ENCODE data around the gene ATP1B2. TPM values are rescaled to one million over a fixed set of nuclear protein-coding genes. Genes with fewer than 3 reads are reported as not detected.

Gene ATP1B2
- total RNA-seq, 1 donor from 2014 or later: 0.37 TPM

GRCh38 chr17:7651665-7652387 lies 1.1 kb downstream of the ATP1B2 start:
- Histone ChIP-seq H3K4me3 (peak overlapping the region; percentile 78), H3F3A (ENCODE audit: low read depth) (peaks cover 36% of the 10 kb centered on the region), H3K9ac (no peak overlapping the region), H4K20me1 (ENCODE audit: low read depth) (no peaks in the 10 kb centered on the region), H2AFZ (replicated peaks) (peak overlapping the region; percentile 55), H3K36me3 (no peaks in the 10 kb centered on the region), H3K4me2 (peak overlapping the region; percentile 98), H3K9me3 (ENCODE audit: low read depth) (no peaks in the 10 kb centered on the region), H3K27me3 (peaks cover 37% of the 10 kb centered on the region), H3K4me1 (peaks cover 1% of the 10 kb centered on the region), H3K79me2 (ENCODE audit: low read depth) (no peaks in the 10 kb centered on the region), H3K27ac (no peak overlapping the region)
- peaks cover 16% of the 10 kb centered on the region for H3K27me3 Mint-ChIP-seq (ENCODE audit: insufficient read depth, low read depth)
- TF ChIP-seq EZH2phosphoT487 (IDR thresholded peaks at IDR 0.05) (no peak), EZH2 (IDR thresholded peaks at IDR 0.05) (no peak)
- TF ChIP-seq, protein P1, sequence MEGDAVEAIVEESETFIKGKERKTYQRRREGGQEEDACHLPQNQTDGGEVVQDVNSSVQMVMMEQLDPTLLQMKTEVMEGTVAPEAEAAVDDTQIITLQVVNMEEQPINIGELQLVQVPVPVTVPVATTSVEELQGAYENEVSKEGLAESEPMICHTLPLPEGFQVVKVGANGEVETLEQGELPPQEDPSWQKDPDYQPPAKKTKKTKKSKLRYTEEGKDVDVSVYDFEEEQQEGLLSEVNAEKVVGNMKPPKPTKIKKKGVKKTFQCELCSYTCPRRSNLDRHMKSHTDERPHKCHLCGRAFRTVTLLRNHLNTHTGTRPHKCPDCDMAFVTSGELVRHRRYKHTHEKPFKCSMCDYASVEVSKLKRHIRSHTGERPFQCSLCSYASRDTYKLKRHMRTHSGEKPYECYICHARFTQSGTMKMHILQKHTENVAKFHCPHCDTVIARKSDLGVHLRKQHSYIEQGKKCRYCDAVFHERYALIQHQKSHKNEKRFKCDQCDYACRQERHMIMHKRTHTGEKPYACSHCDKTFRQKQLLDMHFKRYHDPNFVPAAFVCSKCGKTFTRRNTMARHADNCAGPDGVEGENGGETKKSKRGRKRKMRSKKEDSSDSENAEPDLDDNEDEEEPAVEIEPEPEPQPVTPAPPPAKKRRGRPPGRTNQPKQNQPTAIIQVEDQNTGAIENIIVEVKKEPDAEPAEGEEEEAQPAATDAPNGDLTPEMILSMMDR (IDR thresholded peaks at IDR 0.05): peak; percentile 10
- peaks cover 17% of the 10 kb centered on the region for H3K36me3 Mint-ChIP-seq
- H3K9me3 Mint-ChIP-seq: no peaks in the 10 kb centered on the region
- DNase-seq (ENCODE audit: low spot score): peak; percentile 70
- peak overlapping the region; percentile 91 for H3K4me3 Mint-ChIP-seq
- H3K27ac Mint-ChIP-seq: peak overlapping the region; percentile 69
- peaks cover 37% of the 10 kb centered on the region for H3K4me1 Mint-ChIP-seq

GRCh38 chr17:7652388-7653356 lies 1.9 kb downstream of the ATP1B2 start:
- Histone ChIP-seq H3K27me3 (peaks cover 37% of the 10 kb centered on the region), H3K9me3 (ENCODE audit: low read depth) (no peaks in the 10 kb centered on the region), H3K4me1 (peaks cover 8% of the 10 kb centered on the region), H3K36me3 (no peaks in the 10 kb centered on the region), H3K4me3 (no peak overlapping the region), H3K9ac (no peak overlapping the region), H4K20me1 (ENCODE audit: low read depth) (no peaks in the 10 kb centered on the region), H3K27ac (no peak overlapping the region), H2AFZ (replicated peaks) (no peak overlapping the region), H3K79me2 (ENCODE audit: low read depth) (no peaks in the 10 kb centered on the region), H3F3A (ENCODE audit: low read depth) (peaks cover 44% of the 10 kb centered on the region), H3K4me2 (peak overlapping the region; percentile 98)
- Mint-ChIP-seq H3K9me3 (no peaks in the 10 kb centered on the region), H3K4me3 (peak overlapping the region; percentile 91), H3K36me3 (peaks cover 17% of the 10 kb centered on the region), H3K27ac (no peak overlapping the region), H3K27me3 (ENCODE audit: insufficient read depth, low read depth) (peaks cover 16% of the 10 kb centered on the region), H3K4me1 (peaks cover 44% of the 10 kb centered on the region)
- DNase-seq (ENCODE audit: low spot score): no peak
- TF ChIP-seq EZH2phosphoT487 (IDR thresholded peaks at IDR 0.05): no peak
- TF ChIP-seq, protein P1 (IDR thresholded peaks at IDR 0.05): no peak
- TF ChIP-seq EZH2 (IDR thresholded peaks at IDR 0.05): no peak

GRCh38 chr17:7654832-7655540 lies 4.3 kb downstream of the ATP1B2 start:
- Mint-ChIP-seq H3K9me3 (no peaks in the 10 kb centered on the region), H3K4me1 (peaks cover 45% of the 10 kb centered on the region), H3K27ac (no peak overlapping the region), H3K27me3 (ENCODE audit: insufficient read depth, low read depth) (peaks cover 12% of the 10 kb centered on the region), H3K36me3 (peaks cover 21% of the 10 kb centered on the region), H3K4me3 (peak overlapping the region; percentile 61)
- Histone ChIP-seq H3K79me2 (ENCODE audit: low read depth) (no peaks in the 10 kb centered on the region), H3F3A (ENCODE audit: low read depth) (peaks cover 44% of the 10 kb centered on the region), H4K20me1 (ENCODE audit: low read depth) (no peaks in the 10 kb centered on the region), H3K27me3 (peaks cover 32% of the 10 kb centered on the region), H3K4me1 (peaks cover 8% of the 10 kb centered on the region), H3K27ac (no peak overlapping the region), H3K36me3 (no peaks in the 10 kb centered on the region), H3K9ac (no peak overlapping the region), H3K4me2 (no peak overlapping the region), H2AFZ (replicated peaks) (no peak overlapping the region), H3K4me3 (no peak overlapping the region), H3K9me3 (ENCODE audit: low read depth) (no peaks in the 10 kb centered on the region)
- no peak for DNase-seq (ENCODE audit: low spot score)
- TF ChIP-seq EZH2phosphoT487 (IDR thresholded peaks at IDR 0.05): no peak
- TF ChIP-seq EZH2 (IDR thresholded peaks at IDR 0.05): no peak
- TF ChIP-seq, protein P1 (IDR thresholded peaks at IDR 0.05): no peak

All from neural progenitor cell (in vitro differentiated cells).